Measurements from ENCODE around the gene ADTRP.

DNA sequence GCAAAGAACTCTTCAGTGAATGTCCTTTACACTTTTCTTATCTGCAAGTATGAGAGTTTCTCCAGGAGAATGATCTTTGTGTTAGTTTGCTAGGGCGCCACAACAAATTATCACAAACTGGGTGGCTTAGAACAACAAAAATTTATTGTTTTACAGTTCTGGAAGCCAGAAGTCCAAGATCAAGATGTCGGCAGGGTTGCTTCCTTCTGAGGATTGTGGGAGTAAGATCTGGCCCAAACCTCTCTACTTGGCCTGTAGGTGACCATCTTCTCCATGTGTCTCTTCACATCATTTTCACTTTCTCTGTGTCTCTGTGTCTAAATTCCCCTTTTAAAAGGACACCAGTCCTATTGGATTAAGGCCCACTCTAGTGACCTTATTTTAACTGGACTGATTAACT is 103.0 kb downstream of the ADTRP start:
- TF ChIP-seq, protein P1, sequence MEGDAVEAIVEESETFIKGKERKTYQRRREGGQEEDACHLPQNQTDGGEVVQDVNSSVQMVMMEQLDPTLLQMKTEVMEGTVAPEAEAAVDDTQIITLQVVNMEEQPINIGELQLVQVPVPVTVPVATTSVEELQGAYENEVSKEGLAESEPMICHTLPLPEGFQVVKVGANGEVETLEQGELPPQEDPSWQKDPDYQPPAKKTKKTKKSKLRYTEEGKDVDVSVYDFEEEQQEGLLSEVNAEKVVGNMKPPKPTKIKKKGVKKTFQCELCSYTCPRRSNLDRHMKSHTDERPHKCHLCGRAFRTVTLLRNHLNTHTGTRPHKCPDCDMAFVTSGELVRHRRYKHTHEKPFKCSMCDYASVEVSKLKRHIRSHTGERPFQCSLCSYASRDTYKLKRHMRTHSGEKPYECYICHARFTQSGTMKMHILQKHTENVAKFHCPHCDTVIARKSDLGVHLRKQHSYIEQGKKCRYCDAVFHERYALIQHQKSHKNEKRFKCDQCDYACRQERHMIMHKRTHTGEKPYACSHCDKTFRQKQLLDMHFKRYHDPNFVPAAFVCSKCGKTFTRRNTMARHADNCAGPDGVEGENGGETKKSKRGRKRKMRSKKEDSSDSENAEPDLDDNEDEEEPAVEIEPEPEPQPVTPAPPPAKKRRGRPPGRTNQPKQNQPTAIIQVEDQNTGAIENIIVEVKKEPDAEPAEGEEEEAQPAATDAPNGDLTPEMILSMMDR (IDR thresholded peaks at IDR 0.05) = no peak
- TF ChIP-seq POLR2A (IDR thresholded peaks at IDR 0.05) (no peak), POLR2AphosphoS5 (IDR thresholded peaks at IDR 0.05) (no peak)
